Activated CD4-positive, alpha-beta T cell treated with anti-CD3 and anti-CD28 coated beads, Interleukin-2, amount 10 ng/mL, durations not matched to agents 7 days and 5 days (primary cell): Measurements from ENCODE around the gene SNCA. TPM values are rescaled to one million over a fixed set of nuclear protein-coding genes. Genes with fewer than 3 reads are reported as not detected.

Experiments
- CTCF ChIA-PET: fragments of 350-600 bp; sonication (Branson Sonifier 250); formaldehyde crosslinking; loops from one replicate; lab custom pipeline; 2021; ENCODE audit warnings: antibody characterized with exemption; lab: Charles Lee
- POLR2A ChIA-PET: fragments of 350-600 bp; sonication (Branson Sonifier 250); formaldehyde crosslinking; loops from one replicate; lab custom pipeline; 2021; ENCODE audit warnings: antibody characterized with exemption; lab: Charles Lee
- DNase-seq: peaks from one replicate; pipeline ENCODE4 v3.0.0-alpha.2; 2020
- H3K27ac Mint-ChIP-seq: one replicate; pipeline ENCODE4 v1.8.0; 2021; ENCODE audit warnings: mild to moderate bottlenecking, moderate library complexity, mixed read lengths
- H3K27me3 Mint-ChIP-seq: one replicate; pipeline ENCODE4 v1.8.0; 2021; ENCODE audit warnings: mixed read lengths
- H3K36me3 Mint-ChIP-seq: one replicate; pipeline ENCODE4 v1.8.0; 2021; ENCODE audit warnings: low read depth, mixed read lengths
- H3K4me1 Mint-ChIP-seq: one replicate; pipeline ENCODE4 v1.8.0; 2021; ENCODE audit warnings: mixed read lengths
- H3K4me3 Mint-ChIP-seq: one replicate; pipeline ENCODE4 v1.8.0; 2021; ENCODE audit warnings: mild to moderate bottlenecking, moderate library complexity, mixed read lengths
- H3K9me3 Mint-ChIP-seq: one replicate; pipeline ENCODE4 v1.8.0; 2021; ENCODE audit warnings: mixed read lengths
- total RNA-seq, 2 experiments: library from RNA; stranded (reverse); gene quantifications; one replicate each; pipeline ENCODE4 v1.2.3, GENCODE V29; 2021

The SNCA gene
- total RNA-seq, 2 experiments from 2014 or later, result 4.6 to 4.7 TPM

DNA sequence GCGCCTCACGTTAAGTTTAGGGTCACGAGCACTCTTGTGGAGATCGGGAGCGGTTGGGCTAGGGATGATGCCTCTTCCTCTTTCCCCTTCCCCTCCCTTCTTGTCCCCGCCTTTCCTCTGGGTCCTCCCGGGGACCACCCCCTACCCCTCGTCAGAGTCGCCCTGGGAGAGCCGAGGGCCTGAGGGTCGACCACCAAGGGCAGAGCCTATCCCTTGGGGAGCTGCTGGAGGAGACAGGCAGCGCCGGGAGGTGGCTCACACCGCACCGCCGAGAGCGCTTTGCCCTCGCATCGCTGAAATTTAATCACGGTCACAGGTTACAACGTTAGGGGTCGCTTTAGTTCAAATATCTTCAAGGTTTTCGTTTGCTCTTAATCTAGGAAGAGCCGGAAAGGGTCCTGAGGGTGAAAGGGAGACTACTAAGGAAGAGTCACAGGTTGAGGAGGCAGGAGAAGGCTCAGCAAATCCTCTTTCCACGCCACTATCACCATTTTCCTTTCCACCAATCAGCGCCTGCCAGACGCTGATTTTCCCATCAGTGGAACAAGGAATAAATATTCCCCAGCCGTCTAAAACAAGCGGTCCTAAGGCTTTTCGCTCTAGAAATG is 528 bp upstream of the SNCA start:
- Mint-ChIP-seq H3K4me1 (peaks cover 31% of the 10 kb centered on the region), H3K4me3 (peak overlapping the region; percentile 75), H3K36me3 (peaks cover 3% of the 10 kb centered on the region), H3K27ac (no peak overlapping the region), H3K27me3 (peaks cover 64% of the 10 kb centered on the region), H3K9me3 (no peaks in the 10 kb centered on the region)
- POLR2A ChIA-PET, result no interaction called here
- DNase-seq, result peak; percentile 27
- CTCF ChIA-PET, result no interaction called here

DNA sequence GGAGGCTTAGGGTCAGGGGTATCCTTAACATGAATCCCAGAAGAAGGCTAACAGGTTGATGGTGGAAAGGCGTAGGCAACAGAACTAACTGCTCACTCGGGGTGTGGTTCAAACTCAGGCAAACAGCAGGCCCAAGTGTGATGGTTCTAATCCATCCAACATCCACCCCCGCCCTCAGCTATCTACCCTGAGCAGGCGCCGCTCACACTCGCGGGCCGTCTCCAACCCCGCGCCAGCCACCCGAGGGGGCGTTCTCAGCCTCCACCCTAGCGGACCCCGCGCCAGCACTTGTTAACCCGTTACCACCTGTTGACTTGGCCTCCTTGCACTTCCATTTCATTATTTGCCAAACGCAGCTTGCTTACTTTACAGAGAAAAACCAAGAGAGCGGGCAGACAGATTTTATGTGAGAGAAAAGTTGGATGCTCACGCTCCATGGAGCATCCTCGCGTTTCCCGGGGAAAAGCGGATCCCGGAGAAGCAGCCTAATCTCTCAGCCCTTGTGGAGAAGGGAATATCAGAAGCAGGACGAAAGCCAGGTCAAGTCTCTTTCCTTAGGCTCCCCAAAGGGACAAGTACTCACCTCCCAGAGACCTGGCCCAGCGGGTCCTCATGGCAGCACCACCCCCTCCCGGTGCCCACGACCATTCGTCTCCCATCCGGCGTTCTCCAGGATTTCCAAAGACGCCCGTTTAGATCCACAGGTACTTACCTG is 773 bp downstream of the SNCA start:
- H3K4me3 Mint-ChIP-seq, result peak overlapping the region; percentile 75
- ChIA-PET CTCF (no interaction called here), POLR2A (no interaction called here)
- peaks cover 55% of the 10 kb centered on the region for H3K27me3 Mint-ChIP-seq
- H3K4me1 Mint-ChIP-seq, result peaks cover 31% of the 10 kb centered on the region
- peaks cover 3% of the 10 kb centered on the region for H3K36me3 Mint-ChIP-seq
- H3K27ac Mint-ChIP-seq, result no peak overlapping the region
- no peak for DNase-seq
- H3K9me3 Mint-ChIP-seq, result no peaks in the 10 kb centered on the region

DNA sequence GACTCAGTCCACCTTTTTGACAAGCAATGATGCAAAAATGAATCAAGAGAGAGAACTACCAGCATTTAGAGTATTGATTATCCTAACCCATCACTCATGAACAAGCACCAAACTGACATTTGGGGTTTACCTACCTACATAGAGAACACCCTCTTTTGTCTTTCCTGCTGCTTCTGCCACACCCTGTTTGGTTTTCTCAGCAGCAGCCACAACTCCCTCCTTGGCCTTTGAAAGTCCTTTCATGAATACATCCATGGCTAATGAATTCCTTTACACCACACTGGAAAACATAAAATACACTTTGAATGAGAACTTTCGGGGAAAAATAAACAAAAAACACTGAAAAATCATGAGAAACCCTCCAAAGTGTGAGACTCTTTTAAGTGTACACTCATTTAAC is 1.5 kb downstream of the SNCA start:
- Mint-ChIP-seq H3K27ac (no peak overlapping the region), H3K4me1 (peaks cover 31% of the 10 kb centered on the region), H3K9me3 (no peaks in the 10 kb centered on the region), H3K36me3 (peaks cover 3% of the 10 kb centered on the region), H3K4me3 (no peak overlapping the region), H3K27me3 (peaks cover 49% of the 10 kb centered on the region)
- CTCF ChIA-PET, result no interaction called here
- DNase-seq, result no peak
- POLR2A ChIA-PET, result no interaction called here

DNA sequence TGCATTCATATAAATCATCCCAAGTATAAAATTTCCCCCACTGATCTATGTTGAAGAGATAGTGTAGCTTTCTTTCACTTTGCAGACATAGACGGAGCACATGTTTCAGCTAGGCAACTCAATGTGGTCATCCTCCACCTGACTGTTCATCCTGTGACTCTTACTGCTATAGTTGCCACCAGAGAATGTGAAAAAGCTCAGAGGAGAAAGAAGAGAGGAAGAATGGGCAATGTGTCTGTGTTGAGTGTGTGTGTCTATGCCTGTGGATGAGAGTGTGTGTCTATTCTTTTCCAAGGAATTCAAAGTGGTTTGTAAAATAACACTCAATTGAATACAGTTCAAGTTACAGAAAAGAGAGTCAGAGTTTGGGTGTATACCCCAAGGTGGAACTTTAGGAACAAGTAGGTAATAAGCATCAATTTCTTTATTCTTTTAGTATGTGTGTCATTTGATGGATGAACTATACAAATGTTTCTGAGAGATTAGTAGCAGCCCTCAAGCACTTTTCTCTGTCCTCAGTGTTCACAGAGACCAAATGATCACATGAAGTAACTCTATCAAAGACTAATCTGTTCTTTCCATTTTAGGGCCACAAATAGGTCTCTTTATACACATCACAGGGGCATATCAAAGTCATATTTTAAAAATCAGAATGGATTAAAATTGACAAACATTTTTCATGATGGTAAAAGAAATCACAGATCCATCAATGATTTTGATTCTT is 2.3 kb downstream of the SNCA start:
- H3K4me1 Mint-ChIP-seq, result peaks cover 36% of the 10 kb centered on the region
- H3K36me3 Mint-ChIP-seq, result peaks cover 5% of the 10 kb centered on the region
- H3K4me3 Mint-ChIP-seq, result no peak overlapping the region
- no peak overlapping the region for H3K27ac Mint-ChIP-seq
- ChIA-PET POLR2A (no interaction called here), CTCF (no interaction called here)
- peaks cover 45% of the 10 kb centered on the region for H3K27me3 Mint-ChIP-seq
- no peaks in the 10 kb centered on the region for H3K9me3 Mint-ChIP-seq
- DNase-seq, result no peak

DNA sequence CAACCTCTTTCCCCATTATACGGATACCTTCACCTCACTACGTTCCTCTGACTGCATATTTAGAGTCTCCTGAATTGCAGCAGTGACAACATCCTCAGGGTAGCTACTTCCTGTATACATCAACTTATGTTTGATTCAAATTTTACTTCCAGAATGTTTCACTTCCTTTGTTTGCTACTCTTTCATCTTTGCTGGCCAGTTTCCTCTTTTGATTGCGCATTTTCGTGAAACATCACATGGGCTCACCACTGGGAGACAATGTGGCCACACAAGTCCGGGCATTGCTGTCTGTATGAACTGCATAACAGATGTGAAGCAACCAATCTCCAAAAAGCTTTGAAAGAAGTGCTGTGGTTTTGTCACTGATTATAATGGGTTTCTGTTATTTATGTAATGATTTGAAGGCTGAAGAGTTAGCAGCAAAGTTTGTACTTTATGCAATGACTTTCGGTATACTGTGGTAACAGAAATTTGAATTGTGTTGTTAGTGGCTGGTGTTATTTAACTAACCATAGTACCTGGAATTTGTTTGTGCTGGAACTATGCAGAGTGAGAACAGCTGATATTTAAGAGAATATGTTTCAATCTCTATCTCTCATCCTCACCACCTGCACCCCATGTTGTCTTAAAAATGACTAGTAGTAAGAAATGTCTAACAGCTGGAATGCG is 7.4 kb downstream of the SNCA start:
- Mint-ChIP-seq H3K9me3 (no peaks in the 10 kb centered on the region), H3K4me3 (peak overlapping the region; percentile 35), H3K36me3 (peaks cover 4% of the 10 kb centered on the region), H3K4me1 (peaks cover 21% of the 10 kb centered on the region), H3K27me3 (peaks cover 10% of the 10 kb centered on the region), H3K27ac (peak overlapping the region; percentile 85)
- peak; percentile 55 for DNase-seq
- CTCF ChIA-PET, result no interaction called here
- POLR2A ChIA-PET, result no interaction called here

DNA sequence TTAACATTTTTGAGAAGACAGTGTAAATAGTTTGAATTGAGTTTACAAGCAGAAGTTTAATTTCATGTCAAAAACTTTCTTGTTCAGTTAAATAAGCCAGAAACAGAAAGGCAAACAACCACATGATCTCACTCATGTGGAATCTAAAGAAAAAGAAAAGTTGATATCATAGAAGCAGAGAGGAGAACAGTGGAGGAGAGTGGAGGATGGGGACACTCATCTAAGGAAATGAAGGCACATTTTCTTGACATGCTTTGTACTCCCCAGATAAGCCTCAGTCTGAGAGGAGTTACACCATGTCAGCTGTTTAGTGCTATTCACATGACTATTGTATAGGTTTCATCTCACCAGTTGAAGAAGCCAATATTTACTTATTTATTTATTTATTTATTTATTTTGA is 13.5 kb downstream of the SNCA start:
- POLR2A ChIA-PET, result no interaction called here

DNA sequence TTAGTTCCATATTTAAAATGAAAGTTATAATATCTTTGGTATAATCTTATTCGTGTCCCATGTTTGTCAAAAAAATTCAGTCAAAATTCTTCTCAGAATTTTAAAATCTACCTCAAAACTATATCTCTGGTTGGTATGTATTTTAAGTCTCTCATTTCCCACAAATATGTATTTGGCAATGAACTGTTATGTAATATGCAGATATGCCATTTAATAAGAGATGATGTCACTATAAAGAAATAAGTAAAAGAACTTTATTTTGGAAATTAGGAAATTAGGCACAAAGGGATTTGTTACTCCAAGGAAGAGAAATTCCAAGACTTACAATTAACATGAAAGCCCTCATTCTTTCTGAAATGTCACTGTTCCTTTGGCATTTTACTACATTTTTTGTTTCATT is 15.3 kb downstream of the SNCA start:
- CTCF ChIA-PET, result no interaction called here
- POLR2A ChIA-PET, result no interaction called here
- no peaks in the 10 kb centered on the region for H3K9me3 Mint-ChIP-seq
- H3K4me3 Mint-ChIP-seq, result no peak overlapping the region
- no peak for DNase-seq
- no peaks in the 10 kb centered on the region for H3K4me1 Mint-ChIP-seq
- no peak overlapping the region for H3K27ac Mint-ChIP-seq
- H3K27me3 Mint-ChIP-seq, result peaks cover 6% of the 10 kb centered on the region
- no peaks in the 10 kb centered on the region for H3K36me3 Mint-ChIP-seq

More for the DNA sequence above, 13.5 kb downstream of the SNCA start:
- CTCF ChIA-PET, result no interaction called here
- Mint-ChIP-seq H3K4me1 (peaks cover 3% of the 10 kb centered on the region), H3K27me3 (peaks cover 6% of the 10 kb centered on the region), H3K36me3 (no peaks in the 10 kb centered on the region), H3K9me3 (no peaks in the 10 kb centered on the region), H3K4me3 (no peak overlapping the region), H3K27ac (no peak overlapping the region)
- DNase-seq, result no peak

DNA sequence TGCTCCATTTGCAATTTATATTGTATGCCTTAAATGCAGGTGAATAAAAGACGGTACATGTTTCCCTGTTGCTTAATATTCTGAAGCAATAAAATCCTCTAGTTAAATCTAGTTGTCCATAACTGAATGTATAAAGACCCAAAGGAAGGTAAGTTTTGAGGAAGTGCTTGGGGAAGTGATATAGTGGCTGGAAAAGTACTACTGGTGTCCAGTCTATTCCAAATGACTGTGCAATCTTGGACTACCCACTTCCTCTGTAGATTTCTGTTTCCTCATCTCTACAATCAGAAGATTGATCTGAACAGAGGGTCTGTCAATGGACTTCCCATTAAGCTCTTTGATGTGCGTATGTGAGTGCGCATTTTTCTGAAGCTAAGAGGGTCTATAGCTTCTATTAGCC is 17.0 kb downstream of the SNCA start:
- Mint-ChIP-seq H3K36me3 (no peaks in the 10 kb centered on the region), H3K4me3 (no peak overlapping the region), H3K27ac (no peak overlapping the region), H3K27me3 (peaks cover 4% of the 10 kb centered on the region), H3K9me3 (no peaks in the 10 kb centered on the region), H3K4me1 (no peaks in the 10 kb centered on the region)
- CTCF ChIA-PET, result no interaction called here
- no peak for DNase-seq
- POLR2A ChIA-PET, result no interaction called here

DNA sequence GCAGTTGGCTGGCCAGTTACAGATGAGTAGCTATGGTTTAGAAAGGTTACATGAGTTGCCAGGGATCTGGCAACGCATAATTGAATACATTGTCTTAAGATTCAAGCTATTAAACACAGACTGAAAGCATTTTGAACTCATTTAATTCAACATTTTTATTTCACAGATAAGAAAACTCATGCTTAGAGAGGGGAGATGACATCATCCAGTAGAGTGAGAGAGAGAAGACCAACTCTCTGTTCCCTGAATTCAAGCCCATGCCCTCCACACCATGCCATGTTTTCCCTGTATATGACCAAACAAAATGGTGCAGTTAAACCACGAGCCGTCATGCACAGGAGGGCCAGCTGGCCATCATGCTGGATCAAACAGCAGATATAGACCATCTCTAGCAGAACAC is 22.6 kb downstream of the SNCA start:
- Mint-ChIP-seq H3K27ac (no peak overlapping the region), H3K4me3 (no peak overlapping the region), H3K4me1 (no peaks in the 10 kb centered on the region), H3K36me3 (no peaks in the 10 kb centered on the region), H3K27me3 (peaks cover 4% of the 10 kb centered on the region), H3K9me3 (no peaks in the 10 kb centered on the region)
- POLR2A ChIA-PET, result interaction anchor here (0.6 kb wide), 1 partner anchor 560 kb away, joined by 3 read pairs; no protein-coding TSS in a partner anchor
- no peak for DNase-seq
- CTCF ChIA-PET, result interaction anchor here (0.5 kb wide), 1 partner anchor 433 kb away, joined by 4 read pairs; no protein-coding TSS in a partner anchor

DNA sequence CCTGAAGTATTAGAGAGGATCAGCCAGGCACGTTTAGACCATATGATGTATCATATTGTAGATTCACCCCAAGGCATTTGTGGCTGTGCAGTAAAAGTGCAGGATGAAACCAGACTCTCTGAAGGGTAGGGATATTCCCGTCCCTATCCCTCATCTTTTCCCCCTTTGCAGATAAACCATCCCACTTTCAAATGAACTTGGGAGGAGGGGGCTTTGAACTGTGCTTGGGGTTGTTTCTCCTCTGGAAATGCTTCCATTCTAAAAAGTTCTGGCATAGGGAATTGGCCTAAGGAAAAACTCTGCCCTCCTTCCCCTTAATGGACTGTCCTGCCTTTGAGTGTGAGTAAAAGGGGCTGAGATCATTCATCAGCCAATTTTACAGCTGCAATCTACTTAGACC is 23.8 kb downstream of the SNCA start:
- no peak for DNase-seq
- H3K4me1 Mint-ChIP-seq, result no peaks in the 10 kb centered on the region
- no peak overlapping the region for H3K27ac Mint-ChIP-seq
- peaks cover 2% of the 10 kb centered on the region for H3K27me3 Mint-ChIP-seq
- H3K36me3 Mint-ChIP-seq, result no peaks in the 10 kb centered on the region
- no peak overlapping the region for H3K4me3 Mint-ChIP-seq
- ChIA-PET CTCF (no interaction called here), POLR2A (no interaction called here)
- no peaks in the 10 kb centered on the region for H3K9me3 Mint-ChIP-seq

DNA sequence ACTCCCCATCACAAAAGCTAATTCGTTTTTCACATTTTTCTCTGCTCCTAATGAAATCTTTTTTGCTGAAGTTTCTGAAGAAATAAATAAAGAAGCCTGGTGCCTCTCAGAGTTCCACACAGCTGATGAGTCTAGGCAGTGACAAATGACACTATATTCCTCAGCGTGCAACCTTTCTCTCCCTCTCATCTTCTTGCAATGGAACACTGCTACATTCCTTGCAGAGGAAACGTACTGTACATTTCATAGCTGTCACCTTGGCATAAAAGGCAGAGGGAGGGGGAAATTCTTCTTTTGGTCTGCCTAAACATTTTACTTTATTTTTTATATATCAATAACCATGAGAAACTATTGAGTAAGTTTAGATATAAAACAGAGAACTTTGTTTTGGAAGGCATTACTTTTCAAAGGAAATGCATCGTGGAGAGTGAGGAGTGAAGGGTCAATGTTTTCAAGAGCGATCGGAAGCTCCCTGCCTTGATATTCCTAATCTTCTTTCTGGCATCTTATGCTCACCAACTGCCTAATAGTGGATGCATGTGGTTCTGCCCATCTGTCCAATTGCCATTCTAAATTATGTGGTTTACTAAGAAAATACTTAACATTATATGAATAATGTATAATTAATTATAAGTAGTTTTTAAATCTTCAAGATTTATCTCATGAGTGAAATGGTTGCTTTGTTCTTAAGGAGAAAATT is 29.4 kb downstream of the SNCA start:
- DNase-seq, result no peak
- ChIA-PET CTCF (no interaction called here), POLR2A (no interaction called here)
- Mint-ChIP-seq H3K27ac (no peak overlapping the region), H3K4me3 (no peak overlapping the region), H3K9me3 (no peaks in the 10 kb centered on the region), H3K4me1 (no peaks in the 10 kb centered on the region), H3K36me3 (no peaks in the 10 kb centered on the region), H3K27me3 (no peaks in the 10 kb centered on the region)

DNA sequence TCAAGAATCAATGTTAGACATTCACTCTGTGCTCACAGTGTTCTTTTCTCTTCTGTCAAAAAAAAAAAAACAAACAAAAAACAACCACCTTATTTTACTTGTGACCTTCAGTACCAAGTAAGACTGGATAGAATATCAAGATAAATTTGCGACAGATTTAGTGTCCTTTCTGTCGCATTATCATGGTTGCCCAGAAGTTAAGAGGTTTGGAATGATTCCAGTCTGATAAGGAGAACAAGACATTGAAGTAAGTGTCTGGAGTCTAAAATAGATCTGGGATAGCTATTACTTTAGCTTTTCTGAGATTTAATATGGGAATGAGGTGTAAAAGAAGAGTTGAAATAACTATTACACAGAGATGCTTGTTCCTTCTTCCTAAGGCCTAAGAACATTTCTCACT is 31.7 kb downstream of the SNCA start:
- ChIA-PET POLR2A (no interaction called here), CTCF (no interaction called here)
- H3K4me1 Mint-ChIP-seq, result no peaks in the 10 kb centered on the region
- no peak overlapping the region for H3K27ac Mint-ChIP-seq
- H3K4me3 Mint-ChIP-seq, result no peak overlapping the region
- DNase-seq, result no peak
- H3K27me3 Mint-ChIP-seq, result no peaks in the 10 kb centered on the region
- no peaks in the 10 kb centered on the region for H3K36me3 Mint-ChIP-seq
- no peaks in the 10 kb centered on the region for H3K9me3 Mint-ChIP-seq
